ENCODE results near the gene S100A6. TPM values are rescaled to one million over a fixed set of nuclear protein-coding genes. Genes with fewer than 3 reads are reported as not detected.

The S100A6 gene
- total and polyA plus RNA-seq, 2 donors (not counting 1 experiment from before 2014, with no cell fraction given) = 110 to 213 TPM

DNA sequence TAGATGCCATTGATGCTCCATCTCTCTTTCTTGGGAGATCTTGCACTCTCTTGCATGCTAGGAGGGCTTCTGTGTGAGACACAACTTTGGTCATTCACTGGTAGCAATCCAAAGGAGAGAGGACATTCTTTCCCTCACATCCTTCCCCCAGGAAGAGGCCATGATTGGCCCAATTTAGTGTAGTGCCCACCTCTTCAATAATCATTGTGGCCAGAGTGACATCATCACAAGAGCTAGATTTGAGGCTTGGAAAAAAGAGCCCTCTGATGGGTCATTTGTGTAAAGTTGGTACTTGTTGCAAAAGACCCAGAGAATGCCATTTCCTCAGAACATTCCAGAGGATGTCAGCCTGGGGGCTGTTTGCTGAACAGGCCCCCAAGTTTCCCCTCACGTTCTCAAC, 30.2 kb downstream of the S100A6 start:
- intact Hi-C loops (cut with micrococcal nuclease) = no loop called here
- ChIA-PET CTCF (interaction anchor here (1.9 to 11.1 kb wide), 2 partner anchors 10 to 65 kb away, joined by 6 to 227 read pairs; no protein-coding TSS in a partner anchor), POLR2A (no interaction called here)
- no peak overlapping the region for H3K27ac ChIP-seq (ENCODE audit: low read length in 2 of 2)
- H3K4me2 ChIP-seq (replicated peaks; ENCODE audit: low read depth, low read length, poor library complexity, severe bottlenecking) = no peak overlapping the region
- no peaks in the 10 kb centered on the region for H3K9me3 Mint-ChIP-seq (ENCODE audit: insufficient read depth)
- H2AFZ ChIP-seq (ENCODE audit: insufficient read depth, low read depth, low read length, poor library complexity, severe bottlenecking) = no peak overlapping the region
- H3K27me3 Mint-ChIP-seq = peaks cover 4% of the 10 kb centered on the region
- H4K20me1 ChIP-seq (ENCODE audit: control insufficient read depth, insufficient read depth, low read length, poor library complexity, severe bottlenecking) = no peaks in the 10 kb centered on the region
- H3K27ac Mint-ChIP-seq = no peak overlapping the region
- WGBS (ENCODE audit: insufficient coverage) = no CpG with 5 or more reads among the region's 1 CpG
- H3K79me2 ChIP-seq (ENCODE audit: control insufficient read depth, insufficient read depth, low read length) = no peaks in the 10 kb centered on the region
- TF ChIP-seq, protein P1, sequence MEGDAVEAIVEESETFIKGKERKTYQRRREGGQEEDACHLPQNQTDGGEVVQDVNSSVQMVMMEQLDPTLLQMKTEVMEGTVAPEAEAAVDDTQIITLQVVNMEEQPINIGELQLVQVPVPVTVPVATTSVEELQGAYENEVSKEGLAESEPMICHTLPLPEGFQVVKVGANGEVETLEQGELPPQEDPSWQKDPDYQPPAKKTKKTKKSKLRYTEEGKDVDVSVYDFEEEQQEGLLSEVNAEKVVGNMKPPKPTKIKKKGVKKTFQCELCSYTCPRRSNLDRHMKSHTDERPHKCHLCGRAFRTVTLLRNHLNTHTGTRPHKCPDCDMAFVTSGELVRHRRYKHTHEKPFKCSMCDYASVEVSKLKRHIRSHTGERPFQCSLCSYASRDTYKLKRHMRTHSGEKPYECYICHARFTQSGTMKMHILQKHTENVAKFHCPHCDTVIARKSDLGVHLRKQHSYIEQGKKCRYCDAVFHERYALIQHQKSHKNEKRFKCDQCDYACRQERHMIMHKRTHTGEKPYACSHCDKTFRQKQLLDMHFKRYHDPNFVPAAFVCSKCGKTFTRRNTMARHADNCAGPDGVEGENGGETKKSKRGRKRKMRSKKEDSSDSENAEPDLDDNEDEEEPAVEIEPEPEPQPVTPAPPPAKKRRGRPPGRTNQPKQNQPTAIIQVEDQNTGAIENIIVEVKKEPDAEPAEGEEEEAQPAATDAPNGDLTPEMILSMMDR (IDR thresholded peaks at IDR 0.05) = no peak
- TF ChIP-seq EZH2 (IDR thresholded peaks at IDR 0.05; ENCODE audit: borderline replicate concordance, insufficient read depth, low read depth, low read length, poor library complexity, severe bottlenecking) = no peak
- no peaks in the 10 kb centered on the region for H3K36me3 ChIP-seq (replicated peaks in 1 of 2; ENCODE audit: control extremely low read depth in 1 of 2, control insufficient read depth in 1 of 2, extremely low read depth in 1 of 2, insufficient read depth in 2 of 2, low read length in 1 of 2)
- no peak for ATAC-seq (ENCODE audit: low read depth)
- DNase-seq = no peak
- no peak overlapping the region for H3K9ac ChIP-seq (ENCODE audit: low read length)
- no peaks in the 10 kb centered on the region for H3K4me1 ChIP-seq (ENCODE audit: control insufficient read depth in 2 of 2, insufficient read depth in 2 of 2, low read length in 2 of 2)
- H3K9me3 ChIP-seq (ENCODE audit: control extremely low read depth in 1 of 3, control insufficient read depth in 2 of 3, insufficient read depth in 1 of 3, low read length in 2 of 3) = no peaks in the 10 kb centered on the region
- no peak overlapping the region for H3K4me3 Mint-ChIP-seq
- H3K27me3 ChIP-seq (replicated peaks in 1 of 4; ENCODE audit: control extremely low read depth in 1 of 4, control insufficient read depth in 3 of 4, insufficient read depth in 4 of 4, low read length in 3 of 4) = no peaks in the 10 kb centered on the region
- no peak overlapping the region for H3K4me3 ChIP-seq (ENCODE audit: control extremely low read depth in 1 of 5, extremely low read depth in 1 of 5, insufficient read depth in 1 of 5, low read depth in 2 of 5, low read length in 4 of 5)
- H3K4me1 Mint-ChIP-seq = no peaks in the 10 kb centered on the region

DNA sequence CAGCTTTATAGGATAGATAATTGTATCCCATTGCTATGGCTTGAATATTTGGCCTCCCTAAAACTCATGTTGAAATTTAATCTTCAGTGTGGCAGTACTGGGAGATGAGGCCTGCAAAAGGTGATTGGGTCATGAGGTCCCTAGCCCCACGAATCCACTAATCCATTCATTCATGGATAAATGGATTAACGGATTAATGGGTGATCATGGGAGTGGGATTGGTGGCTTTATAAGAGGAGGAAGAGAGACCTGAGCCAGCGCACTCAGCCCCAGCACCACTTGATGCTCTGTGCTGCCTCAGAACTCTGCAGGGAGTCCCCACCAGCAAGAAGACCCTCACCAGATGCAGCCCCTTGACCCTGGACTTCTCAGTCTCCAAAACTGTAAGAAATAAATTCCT, 32.0 kb downstream of the S100A6 start:
- DNase-seq = no peak
- CTCF ChIA-PET = interaction anchor here (11.1 kb wide), 1 partner anchor 67 kb away, joined by 227 read pairs; no protein-coding TSS in a partner anchor
- intact Hi-C loops (cut with micrococcal nuclease) = no loop called here
- H3K9ac ChIP-seq (ENCODE audit: low read length) = no peak overlapping the region
- 88% methylated on average over 1 of the region's 3 CpGs for WGBS (ENCODE audit: insufficient coverage)
- no peak overlapping the region for H2AFZ ChIP-seq (ENCODE audit: insufficient read depth, low read depth, low read length, poor library complexity, severe bottlenecking)
- no peaks in the 10 kb centered on the region for H4K20me1 ChIP-seq (ENCODE audit: control insufficient read depth, insufficient read depth, low read length, poor library complexity, severe bottlenecking)
- no peaks in the 10 kb centered on the region for H3K4me1 ChIP-seq (ENCODE audit: control insufficient read depth in 2 of 2, insufficient read depth in 2 of 2, low read length in 2 of 2)
- POLR2A ChIA-PET = no interaction called here
- Mint-ChIP-seq H3K27me3 (peaks cover 14% of the 10 kb centered on the region), H3K4me1 (no peaks in the 10 kb centered on the region), H3K4me3 (no peak overlapping the region), H3K9me3 (ENCODE audit: insufficient read depth) (no peaks in the 10 kb centered on the region), H3K27ac (no peak overlapping the region)
- TF ChIP-seq, protein P1 (IDR thresholded peaks at IDR 0.05) = no peak
- no peak for TF ChIP-seq EZH2 (IDR thresholded peaks at IDR 0.05; ENCODE audit: borderline replicate concordance, insufficient read depth, low read depth, low read length, poor library complexity, severe bottlenecking)
- H3K27me3 ChIP-seq (replicated peaks in 1 of 4; ENCODE audit: control extremely low read depth in 1 of 4, control insufficient read depth in 3 of 4, insufficient read depth in 4 of 4, low read length in 3 of 4) = peaks cover 0 to 7% (median 3%) of the 10 kb centered on the region in 4 experiments
- no peak overlapping the region for H3K27ac ChIP-seq (ENCODE audit: low read length in 2 of 2)
- ATAC-seq (ENCODE audit: low read depth) = no peak
- H3K36me3 ChIP-seq (replicated peaks in 1 of 2; ENCODE audit: control extremely low read depth in 1 of 2, control insufficient read depth in 1 of 2, extremely low read depth in 1 of 2, insufficient read depth in 2 of 2, low read length in 1 of 2) = no peaks in the 10 kb centered on the region
- H3K4me3 ChIP-seq (ENCODE audit: control extremely low read depth in 1 of 5, extremely low read depth in 1 of 5, insufficient read depth in 1 of 5, low read depth in 2 of 5, low read length in 4 of 5) = no peak overlapping the region
- H3K79me2 ChIP-seq (ENCODE audit: control insufficient read depth, insufficient read depth, low read length) = no peaks in the 10 kb centered on the region
- no peak overlapping the region for H3K4me2 ChIP-seq (replicated peaks; ENCODE audit: low read depth, low read length, poor library complexity, severe bottlenecking)
- H3K9me3 ChIP-seq (ENCODE audit: control extremely low read depth in 1 of 3, control insufficient read depth in 2 of 3, insufficient read depth in 1 of 3, low read length in 2 of 3) = no peaks in the 10 kb centered on the region
